HepG2 (cell line): ENCODE measurements around the gene RBCK1. TPM values are rescaled to one million over a fixed set of nuclear protein-coding genes. Genes with fewer than 3 reads are reported as not detected.

ENCODE experiments used
- ATAC-seq: fragments of 200-7000 bp; cut with Tn5 transposase; 3 replicates; pipeline ENCODE4 v1.9.1; 2020; ENCODE audit warnings: mild to moderate bottlenecking, moderate library complexity
- BruUV-seq: library from RNA; stranded (reverse); fragments of 400-500 nt; replicated peaks from 2 replicates; lab custom pipeline; 2021; lab: Mats Ljungman, UMichigan
- CTCF ChIA-PET: fragments of 300-600 bp; formaldehyde crosslinking; extraction: SDS; loops from one replicate; lab custom pipeline; 2021; ENCODE audit warnings: low total read pairs, inconsistent platforms, low intra/inter-chr PET ratio; lab: Yijun Ruan, JAX
- POLR2A ChIA-PET: fragments of 350-600 bp; sonication (Branson Sonifier 250); formaldehyde crosslinking; loops from one replicate; lab custom pipeline; 2020; ENCODE audit warnings: antibody characterized with exemption, inconsistent platforms; lab: Yijun Ruan, JAX
- DNase-seq: peaks from one replicate; pipeline ENCODE4 v3.0.0-alpha.2; 2015; ENCODE audit warnings: low spot score
- FAIRE-seq: peaks from 3 replicates; lab custom pipeline; 2011; peaks lifted over from hg19 to GRCh38; lab: Jason Lieb, UNC
- H2AFZ ChIP-seq: one replicate; pipeline ENCODE4 v1.6.1; 2011; ENCODE audit warnings: low read length, inconsistent platforms
- H3K27ac ChIP-seq: fragments of 300-600 bp; 3 replicates; pipeline ENCODE4 v1.8.0; 2011; ENCODE audit warnings: mixed run types, mild to moderate bottlenecking, mixed read lengths, low read length, inconsistent platforms; ENCODE audit not compliant: insufficient read depth; ENCODE audit errors: extremely low read length
- H3K27me3 ChIP-seq, 2 experiments: fragments of 200-600 bp in 1 of 2; 2 replicates in 1 of 2; 3 replicates in 1 of 2; pipeline versions ENCODE4 v1.6.0 to v1.8.0; 2011; ENCODE audit warnings: low read length in 2 of 2, mild to moderate bottlenecking in 2 of 2, moderate library complexity in 2 of 2, inconsistent platforms in 1 of 2; ENCODE audit not compliant: insufficient read depth in 2 of 2, control insufficient read depth in 1 of 2
- H3K36me3 ChIP-seq, 2 experiments: fragments of 200-600 bp in 1 of 2; replicated peaks in 1 of 2; 2 replicates in 1 of 2; 3 replicates in 1 of 2; pipeline versions ENCODE4 v1.5.1 to v1.8.0; 2011; ENCODE audit warnings: low read length in 2 of 2, inconsistent platforms in 1 of 2; ENCODE audit not compliant: insufficient read depth in 2 of 2, control insufficient read depth in 1 of 2
- H3K4me1 ChIP-seq: 2 replicates; pipeline ENCODE4 v1.5.1; 2012; ENCODE audit warnings: low read length, inconsistent platforms; ENCODE audit not compliant: insufficient read depth
- H3K4me2 ChIP-seq: 2 replicates; pipeline ENCODE4 v1.6.0; 2011; ENCODE audit warnings: low read depth, low read length, inconsistent platforms
- H3K4me3 ChIP-seq, 3 experiments: fragments of 200-600 bp in 1 of 3; sonication (generic), shearing (Covaris generic) in 1 of 3; replicated peaks in 1 of 3; 2 replicates each; pipeline ENCODE4 v1.5.1; 2011 to 2016; ENCODE audit warnings: low read length in 3 of 3, inconsistent platforms in 2 of 3, low read depth in 2 of 3, mild to moderate bottlenecking in 2 of 3, control low read depth in 1 of 3, mixed read lengths in 1 of 3; ENCODE audit not compliant: insufficient read depth in 1 of 3
- H3K79me2 ChIP-seq: one replicate; pipeline ENCODE4 v1.6.1; 2011; ENCODE audit warnings: low read length, inconsistent platforms; ENCODE audit not compliant: insufficient read depth
- H3K9ac ChIP-seq: 2 replicates; pipeline ENCODE4 v1.6.0; 2011; ENCODE audit warnings: mild to moderate bottlenecking, low read depth, low read length, inconsistent platforms; ENCODE audit not compliant: insufficient read depth
- H3K9me3 ChIP-seq: 2 replicates; pipeline ENCODE4 v1.5.1; 2012; ENCODE audit warnings: mild to moderate bottlenecking, low read length
- H4K20me1 ChIP-seq: 2 replicates; pipeline ENCODE4 v1.6.0; 2011; ENCODE audit warnings: inconsistent platforms, mild to moderate bottlenecking, low read length, moderate library complexity; ENCODE audit not compliant: insufficient read depth
- CCDC6 ChIP-seq: sonication (generic); formaldehyde crosslinking; IDR thresholded peaks from 2 replicates; pipeline ENCODE4 v1.8.1; 2022; ENCODE audit warnings: mild to moderate bottlenecking, missing genetic modification reagents, moderate library complexity
- CREM ChIP-seq, 2 experiments: sonication (generic) in 1 of 2; formaldehyde crosslinking in 1 of 2; IDR thresholded peaks; 2 replicates each; pipeline versions ENCODE4 v1.4.0 to v1.6.1; 2016 to 2020; ENCODE audit warnings: antibody characterized with exemption in 1 of 2, mild to moderate bottlenecking in 1 of 2, missing genetic modification reagents in 1 of 2
- ERF ChIP-seq: IDR thresholded peaks from 2 replicates; pipeline ENCODE4 v1.6.1; 2018; ENCODE audit warnings: missing biosample characterization, missing genetic modification reagents
- FOXP1 ChIP-seq, 2 experiments: fragments of 450-650 bp in 1 of 2; IDR thresholded peaks; 2 replicates each; pipeline ENCODE4 v1.6.1; 2017 to 2018; ENCODE audit warnings: antibody characterized with exemption in 1 of 2
- GATAD2A ChIP-seq: IDR thresholded peaks from 2 replicates; pipeline ENCODE4 v1.6.1; 2016
- MIXL1 ChIP-seq: IDR thresholded peaks from 2 replicates; pipeline ENCODE4 v1.6.1; 2016
- NR1H2 ChIP-seq: sonication (generic); formaldehyde crosslinking; IDR thresholded peaks from 2 replicates; pipeline ENCODE4 v1.8.1; 2022; ENCODE audit warnings: low read depth, missing genetic modification reagents, borderline replicate concordance
- POLR2A ChIP-seq, 2 experiments: IDR thresholded peaks; 2 replicates each; pipeline ENCODE4 v1.6.1; 2011; ENCODE audit warnings: low read depth in 2 of 2, low read length in 2 of 2, mild to moderate bottlenecking in 1 of 2, moderate library complexity in 1 of 2; ENCODE audit not compliant: insufficient read depth in 1 of 2
- REPIN1 ChIP-seq: sonication (generic); formaldehyde crosslinking; IDR thresholded peaks from 2 replicates; pipeline ENCODE4 v1.8.0; 2022; ENCODE audit warnings: missing genetic modification reagents, low read depth, mild to moderate bottlenecking, borderline replicate concordance
- TRIM24 ChIP-seq: sonication (generic); formaldehyde crosslinking; IDR thresholded peaks from 2 replicates; pipeline ENCODE4 v1.8.0; 2022; ENCODE audit warnings: mild to moderate bottlenecking, missing genetic modification reagents
- XRCC5 ChIP-seq: fragments of 200-400 bp; formaldehyde crosslinking; optimal IDR thresholded peaks from 2 replicates; pipeline ENCODE3; 2017; ENCODE audit warnings: mild to moderate bottlenecking, low read length
- ZNF335 ChIP-seq: sonication (generic); formaldehyde crosslinking; IDR thresholded peaks from 2 replicates; pipeline ENCODE4 v1.4.0; 2020; ENCODE audit warnings: missing genetic modification reagents
- ZNF337 ChIP-seq: sonication (generic); formaldehyde crosslinking; IDR thresholded peaks from 2 replicates; pipeline ENCODE4 v1.5.1; 2020; ENCODE audit warnings: missing genetic modification reagents, low read depth, mild to moderate bottlenecking, borderline replicate concordance
- ZNF674 ChIP-seq: sonication (generic); formaldehyde crosslinking; IDR thresholded peaks from 2 replicates; pipeline ENCODE4 v1.5.0; 2020; ENCODE audit warnings: low read depth, mild to moderate bottlenecking, missing genetic modification reagents
- ZNF775 ChIP-seq: sonication (generic); formaldehyde crosslinking; IDR thresholded peaks from 2 replicates; pipeline ENCODE4 v1.4.0; 2020; ENCODE audit warnings: missing genetic modification reagents, mild to moderate bottlenecking, moderate library complexity, borderline replicate concordance
- WGBS: methylation state at CpG from one replicate; pipeline ENCODE4 v1.1.6; 2017; ENCODE audit warnings: low lambda C conversion rate; 5-methylcytosine and 5-hydroxymethylcytosine counted together
- in situ Hi-C: cut with HindIII; loops from 2 replicates; pipeline ENCODE4 v1.10.0; 2017; ENCODE audit warnings: low pct_unique_long_range_greater_than_20kb; ENCODE audit not compliant: extremely low pct_ligation_motif_present
- intact Hi-C: fragments of 100-400 bp; cut with micrococcal nuclease; formaldehyde crosslinking; loops from one replicate; pipeline ENCODE4 v1.10.0; 2022; ENCODE audit not compliant: unreplicated experiment
- polyA plus RNA-seq, 8 experiments: library from polyadenylated mRNA; depleted of rRNA in 3 of 8; stranded (reverse) in 7 of 8; unstranded in 1 of 8; fragments of >200 nt; fragmentation: Illumina TruSeq in 4 of 8; extraction: Trizol in 4 of 8; gene quantifications; 2 replicates each; pipeline versions ENCODE4 v1.2.1 to v1.2.3, GENCODE V29; 2011 to 2016; ENCODE audit warnings: low read depth in 4 of 8, missing spikeins in 1 of 8, mixed read lengths in 1 of 8; ENCODE audit not compliant: insufficient read depth in 1 of 8
- total RNA-seq, 5 experiments: library from RNA; depleted of rRNA; stranded (reverse); fragments of >200 nt; fragmentation: Illumina TruSeq; extraction: Trizol; gene quantifications; 2 replicates each; pipeline ENCODE4 v1.2.3, GENCODE V29; 2016; ENCODE audit warnings: low read depth in 1 of 5
- TF ChIP-seq, protein P1 (sequence below): sonication (generic); formaldehyde crosslinking; IDR thresholded peaks from 2 replicates; pipeline ENCODE4 v1.8.0; 2022; ENCODE audit warnings: mild to moderate bottlenecking, missing genetic modification reagents, moderate library complexity
- TF ChIP-seq, protein P2 (sequence below): sonication (generic); formaldehyde crosslinking; IDR thresholded peaks from 2 replicates; pipeline ENCODE4 v1.4.0; 2020; ENCODE audit warnings: missing genetic modification reagents
- TF ChIP-seq, protein P3 (sequence below): sonication (generic); formaldehyde crosslinking; IDR thresholded peaks from 2 replicates; pipeline ENCODE4 v1.4.0; 2020; ENCODE audit warnings: missing genetic modification reagents
- TF ChIP-seq, protein P4 (sequence below): fragments of 450-650 bp; IDR thresholded peaks from 2 replicates; pipeline ENCODE4 v1.6.1; 2017; ENCODE audit warnings: mild to moderate bottlenecking

Gene RBCK1
- total and polyA plus RNA-seq, 2 of the 13 experiments (the other 11 are each of a cell fraction or from before 2014, with no cell fraction given) = 149 to 215 TPM

DNA sequence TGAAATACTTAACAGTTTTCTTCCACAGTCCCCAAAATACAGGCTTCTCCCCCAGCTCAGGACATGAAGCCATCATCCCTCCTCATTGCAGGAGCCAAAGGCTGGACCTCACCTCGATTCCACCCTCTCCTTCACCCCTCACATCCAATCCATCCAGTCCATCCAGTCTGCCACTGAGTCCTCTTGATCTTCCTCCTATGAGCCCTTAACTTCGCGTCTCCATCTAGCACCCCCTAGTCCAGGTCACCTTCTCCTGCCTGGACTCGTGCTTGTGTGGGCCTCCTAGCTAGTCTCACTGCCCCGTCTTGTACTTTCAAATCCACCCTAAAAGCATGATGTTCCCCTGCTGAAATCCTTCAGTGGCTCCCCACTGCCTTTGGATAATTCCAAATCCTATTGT lies 24.2 kb upstream of the RBCK1 start:
- no peak for ATAC-seq
- 80% methylated on average over 5 of the region's 5 CpGs for WGBS
- H3K4me1 ChIP-seq = peaks cover 74% of the 10 kb centered on the region
- H4K20me1 ChIP-seq = peaks cover 35% of the 10 kb centered on the region
- H3K4me2 ChIP-seq = peak overlapping the region; percentile 93; the same call in 1 of the 2 replicates
- H3K9me3 ChIP-seq = no peaks in the 10 kb centered on the region
- POLR2A ChIA-PET = interaction anchor here (0.8 to 29.0 kb wide), 5 partner anchors 14 to 120 kb away, joined by 3 to 1587 read pairs (median 6); partner anchors contain the start of genes NRSN2 and RBCK1
- H3K27ac ChIP-seq = no peak overlapping the region
- BruUV-seq = no TSS peak
- no peak overlapping the region for H2AFZ ChIP-seq
- H3K9ac ChIP-seq = no peak overlapping the region
- H3K36me3 ChIP-seq = peaks cover 17 to 62% of the 10 kb centered on the region in 2 experiments
- FAIRE-seq = no peak
- H3K79me2 ChIP-seq = peaks cover 79% of the 10 kb centered on the region
- in situ Hi-C loops = no loop called here
- H3K4me3 ChIP-seq = no peak overlapping the region
- no peak for DNase-seq
- CTCF ChIA-PET = no interaction called here
- intact Hi-C loops = loop anchor here (2.0 kb wide), 1 partner anchor 23 kb away; no protein-coding TSS in a partner anchor
- H3K27me3 ChIP-seq = no peaks in the 10 kb centered on the region; a peak in 1 of 5 replicates
- TF ChIP-seq ZNF775 (CRISPR knock-in tag) = no peak
- TF ChIP-seq ERF = no peak
- TF ChIP-seq, protein P1, sequence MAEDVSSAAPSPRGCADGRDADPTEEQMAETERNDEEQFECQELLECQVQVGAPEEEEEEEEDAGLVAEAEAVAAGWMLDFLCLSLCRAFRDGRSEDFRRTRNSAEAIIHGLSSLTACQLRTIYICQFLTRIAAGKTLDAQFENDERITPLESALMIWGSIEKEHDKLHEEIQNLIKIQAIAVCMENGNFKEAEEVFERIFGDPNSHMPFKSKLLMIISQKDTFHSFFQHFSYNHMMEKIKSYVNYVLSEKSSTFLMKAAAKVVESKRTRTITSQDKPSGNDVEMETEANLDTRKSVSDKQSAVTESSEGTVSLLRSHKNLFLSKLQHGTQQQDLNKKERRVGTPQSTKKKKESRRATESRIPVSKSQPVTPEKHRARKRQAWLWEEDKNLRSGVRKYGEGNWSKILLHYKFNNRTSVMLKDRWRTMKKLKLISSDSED (CRISPR knock-in tag) = no peak
- no peak for TF ChIP-seq ZNF335 (CRISPR knock-in tag)
- TF ChIP-seq REPIN1 (CRISPR knock-in tag) = 0 out of 2 replicates have a peak, but pooled peaks have one; percentile 22
- peak; percentile 23 to 30; a peak in 2 of 4 replicates for TF ChIP-seq POLR2A (IDR thresholded peaks at IDR 0.05; ENCODE audit: insufficient read depth in 1 of 2, low read depth in 2 of 2, low read length in 2 of 2)
- TF ChIP-seq CREM (IDR thresholded peaks at IDR 0.05) = no peak
- TF ChIP-seq CREM (CRISPR knock-in tag; IDR thresholded peaks at IDR 0.05) = no peak
- no peak for TF ChIP-seq FOXP1 (IDR thresholded peaks at IDR 0.05)
- no peak for TF ChIP-seq FOXP1 (CRISPR knock-in tag; IDR thresholded peaks at IDR 0.05)
- no peak for TF ChIP-seq NR1H2 (CRISPR knock-in tag)
- TF ChIP-seq ZNF337 (CRISPR knock-in tag) = no peak
- no peak for TF ChIP-seq GATAD2A (CRISPR knock-in tag)
- no peak for TF ChIP-seq ZNF674 (CRISPR knock-in tag)
- 0 out of 2 replicates have a peak, but pooled peaks have one; percentile 20 for TF ChIP-seq CCDC6
- TF ChIP-seq TRIM24 (CRISPR knock-in tag) = 0 out of 2 replicates have a peak, but pooled peaks have one; percentile 14
- no peak for TF ChIP-seq MIXL1
- TF ChIP-seq, protein P2, sequence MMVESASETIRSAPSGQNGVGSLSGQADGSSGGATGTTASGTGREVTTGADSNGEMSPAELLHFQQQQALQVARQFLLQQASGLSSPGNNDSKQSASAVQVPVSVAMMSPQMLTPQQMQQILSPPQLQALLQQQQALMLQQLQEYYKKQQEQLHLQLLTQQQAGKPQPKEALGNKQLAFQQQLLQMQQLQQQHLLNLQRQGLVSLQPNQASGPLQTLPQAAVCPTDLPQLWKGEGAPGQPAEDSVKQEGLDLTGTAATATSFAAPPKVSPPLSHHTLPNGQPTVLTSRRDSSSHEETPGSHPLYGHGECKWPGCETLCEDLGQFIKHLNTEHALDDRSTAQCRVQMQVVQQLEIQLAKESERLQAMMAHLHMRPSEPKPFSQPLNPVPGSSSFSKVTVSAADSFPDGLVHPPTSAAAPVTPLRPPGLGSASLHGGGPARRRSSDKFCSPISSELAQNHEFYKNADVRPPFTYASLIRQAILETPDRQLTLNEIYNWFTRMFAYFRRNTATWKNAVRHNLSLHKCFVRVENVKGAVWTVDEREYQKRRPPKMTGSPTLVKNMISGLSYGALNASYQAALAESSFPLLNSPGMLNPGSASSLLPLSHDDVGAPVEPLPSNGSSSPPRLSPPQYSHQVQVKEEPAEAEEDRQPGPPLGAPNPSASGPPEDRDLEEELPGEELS (CRISPR knock-in tag) = no peak
- TF ChIP-seq, protein P3, sequence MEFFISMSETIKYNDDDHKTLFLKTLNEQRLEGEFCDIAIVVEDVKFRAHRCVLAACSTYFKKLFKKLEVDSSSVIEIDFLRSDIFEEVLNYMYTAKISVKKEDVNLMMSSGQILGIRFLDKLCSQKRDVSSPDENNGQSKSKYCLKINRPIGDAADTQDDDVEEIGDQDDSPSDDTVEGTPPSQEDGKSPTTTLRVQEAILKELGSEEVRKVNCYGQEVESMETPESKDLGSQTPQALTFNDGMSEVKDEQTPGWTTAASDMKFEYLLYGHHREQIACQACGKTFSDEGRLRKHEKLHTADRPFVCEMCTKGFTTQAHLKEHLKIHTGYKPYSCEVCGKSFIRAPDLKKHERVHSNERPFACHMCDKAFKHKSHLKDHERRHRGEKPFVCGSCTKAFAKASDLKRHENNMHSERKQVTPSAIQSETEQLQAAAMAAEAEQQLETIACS (CRISPR knock-in tag) = no peak
- TF ChIP-seq, protein P4, sequence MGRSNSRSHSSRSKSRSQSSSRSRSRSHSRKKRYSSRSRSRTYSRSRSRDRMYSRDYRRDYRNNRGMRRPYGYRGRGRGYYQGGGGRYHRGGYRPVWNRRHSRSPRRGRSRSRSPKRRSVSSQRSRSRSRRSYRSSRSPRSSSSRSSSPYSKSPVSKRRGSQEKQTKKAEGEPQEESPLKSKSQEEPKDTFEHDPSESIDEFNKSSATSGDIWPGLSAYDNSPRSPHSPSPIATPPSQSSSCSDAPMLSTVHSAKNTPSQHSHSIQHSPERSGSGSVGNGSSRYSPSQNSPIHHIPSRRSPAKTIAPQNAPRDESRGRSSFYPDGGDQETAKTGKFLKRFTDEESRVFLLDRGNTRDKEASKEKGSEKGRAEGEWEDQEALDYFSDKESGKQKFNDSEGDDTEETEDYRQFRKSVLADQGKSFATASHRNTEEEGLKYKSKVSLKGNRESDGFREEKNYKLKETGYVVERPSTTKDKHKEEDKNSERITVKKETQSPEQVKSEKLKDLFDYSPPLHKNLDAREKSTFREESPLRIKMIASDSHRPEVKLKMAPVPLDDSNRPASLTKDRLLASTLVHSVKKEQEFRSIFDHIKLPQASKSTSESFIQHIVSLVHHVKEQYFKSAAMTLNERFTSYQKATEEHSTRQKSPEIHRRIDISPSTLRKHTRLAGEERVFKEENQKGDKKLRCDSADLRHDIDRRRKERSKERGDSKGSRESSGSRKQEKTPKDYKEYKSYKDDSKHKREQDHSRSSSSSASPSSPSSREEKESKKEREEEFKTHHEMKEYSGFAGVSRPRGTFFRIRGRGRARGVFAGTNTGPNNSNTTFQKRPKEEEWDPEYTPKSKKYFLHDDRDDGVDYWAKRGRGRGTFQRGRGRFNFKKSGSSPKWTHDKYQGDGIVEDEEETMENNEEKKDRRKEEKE = no peak
- no peak for TF ChIP-seq XRCC5
